Stomach (tissue), 9 donors: ENCODE results near the gene SNRK. TPM values are rescaled to one million over a fixed set of nuclear protein-coding genes. Genes with fewer than 3 reads are reported as not detected.
A peak's percentile ranks its signal among the peaks of the same experiment; 100 is the strongest.

ENCODE experiments used
- DNase-seq, 2 donors: peaks; one replicate each; pipeline versions ENCODE4 v3.0.0 to v3.0.0-alpha.2; 2013 to 2019
- H3K27ac ChIP-seq, 5 donors: fragments of 200-600 bp in 4 of 5; sonication (generic) in 4 of 5; one replicate each; pipeline ENCODE4 v1.5.1; 2013 to 2019; ENCODE audit warnings: mild to moderate bottlenecking in 1 of 5, moderate library complexity in 1 of 5
- H3K27me3 ChIP-seq, 3 donors: fragments of 200-600 bp; sonication (generic); one replicate each; pipeline ENCODE4 v1.5.1; 2017 to 2019; ENCODE audit warnings: mixed run types in 1 of 3
- H3K36me3 ChIP-seq, 4 donors: fragments of 200-600 bp; sonication (generic); 1 replicate in 3 of 4; 2 replicates in 1 of 4; pipeline ENCODE4 v1.5.1; 2016 to 2019
- H3K4me1 ChIP-seq, 4 donors: fragments of 200-600 bp; sonication (generic); one replicate each; pipeline ENCODE4 v1.5.1; 2016 to 2019
- H3K4me3 ChIP-seq, 4 donors: fragments of 200-600 bp; sonication (generic) in 3 of 4; one replicate each; pipeline ENCODE4 v1.5.1; 2016 to 2019; ENCODE audit warnings: mild to moderate bottlenecking in 1 of 4
- H3K9me3 ChIP-seq, 4 donors: fragments of 200-600 bp; sonication (generic); one replicate each; pipeline ENCODE4 v1.5.1; 2016 to 2019
- CTCF ChIP-seq, 7 experiments: fragments of 450-650 bp in 4 of 7; fragments of 200-600 bp in 3 of 7; sonication (generic) in 3 of 7; IDR thresholded peaks; one replicate each; pipeline ENCODE4 v1.5.1; 2016 to 2019; ENCODE audit warnings: antibody characterized with exemption in 7 of 7, control low read depth in 2 of 7, mild to moderate bottlenecking in 1 of 7
- EP300 ChIP-seq: sonication (generic); formaldehyde crosslinking; IDR thresholded peaks from one replicate; pipeline ENCODE4 v1.6.1; 2017; ENCODE audit warnings: antibody characterized with exemption
- POLR2A ChIP-seq, 4 donors: fragments of 450-650 bp; IDR thresholded peaks; one replicate each; pipeline ENCODE4 v1.6.1; 2016; ENCODE audit warnings: antibody characterized with exemption in 4 of 4, control low read depth in 2 of 4, mild to moderate bottlenecking in 1 of 4, moderate library complexity in 1 of 4
- POLR2AphosphoS5 ChIP-seq, 3 donors: sonication (generic); formaldehyde crosslinking; IDR thresholded peaks; one replicate each; pipeline ENCODE4 v1.6.1; 2016; ENCODE audit warnings: antibody characterized with exemption in 3 of 3
- WGBS, 5 donors: extraction: QIAGEN DNeasy Blood & Tissue Kit in 3 of 5; methylation state at CpG; one replicate each; pipeline versions ENCODE4 v1.1.5 to v1.1.7; 2013 to 2018; 5-methylcytosine and 5-hydroxymethylcytosine counted together
- intact Hi-C: fragments of 100-400 bp; cut with DNase I; formaldehyde crosslinking; loops from one replicate; pipeline ENCODE4 v1.15.1; 2023; ENCODE audit warnings: low total_unique reads
- polyA plus RNA-seq, 3 donors: library from polyadenylated mRNA; stranded (reverse); fragments of 200-250 nt; gene quantifications; one replicate each; pipeline ENCODE4 v1.2.3, GENCODE V29; 2013
- total RNA-seq, 5 donors: library from RNA; depleted of rRNA; stranded (reverse); fragments of >200 nt; gene quantifications; one replicate each; pipeline versions ENCODE4 v1.1.0 to v1.2.3, GENCODE V29; 2014 to 2016
- donor health status: healthy with polysubstance abuse.
- donor health status: Bipolar disorder and iron deficiency.
- donor health status: healthy.

Gene SNRK
- total and polyA plus RNA-seq, 8 donors = 8.2 to 183 (median 36.0) TPM

- H3K27me3 ChIP-seq = no peaks in the 10 kb centered on the region
- peaks cover 0 to 13% (median 5%) of the 10 kb centered on the region in 4 donors for H3K4me1 ChIP-seq
- 52 to 61% (median 56%) methylated on average over 2 of the region's 2 CpGs for WGBS, 5 donors
- DNase-seq = no peak
- no peaks in the 10 kb centered on the region for H3K9me3 ChIP-seq
- intact Hi-C loops = no loop called here
- H3K27ac ChIP-seq = no peak overlapping the region
- TF ChIP-seq POLR2AphosphoS5 (IDR thresholded peaks at IDR 0.05) (no peak), POLR2A (IDR thresholded peaks at IDR 0.05) (no peak), CTCF (IDR thresholded peaks at IDR 0.05) (no peak), EP300 (no peak)
- H3K36me3 ChIP-seq = no peaks in the 10 kb centered on the region
- H3K4me3 ChIP-seq = no peak overlapping the region
Observed at GRCh38 chr3:43248185-43248583, 38.2 kb upstream of the SNRK start.

- intact Hi-C loops = no loop called here
- WGBS, 5 donors = 84 to 90% (median 88%) methylated on average over 2 of the region's 2 CpGs
Observed at GRCh38 chr3:43248973-43249372, 37.4 kb upstream of the SNRK start.

GRCh38 chr3:43249405-43249804, 36.9 kb upstream of the SNRK start:
- no peak for TF ChIP-seq POLR2A (IDR thresholded peaks at IDR 0.05)
- TF ChIP-seq EP300 = no peak
- no peak for TF ChIP-seq POLR2AphosphoS5 (IDR thresholded peaks at IDR 0.05)
- TF ChIP-seq CTCF (IDR thresholded peaks at IDR 0.05) = no peak

More at GRCh38 chr3:43248973-43249372, 37.4 kb upstream of the SNRK start:
- Histone ChIP-seq H3K27me3 (no peaks in the 10 kb centered on the region), H3K4me3 (no peak overlapping the region), H3K4me1 (peaks cover 0 to 17% (median 5%) of the 10 kb centered on the region in 4 donors), H3K36me3 (no peaks in the 10 kb centered on the region), H3K9me3 (no peaks in the 10 kb centered on the region), H3K27ac (no peak overlapping the region)
- TF ChIP-seq POLR2A (IDR thresholded peaks at IDR 0.05) (no peak), CTCF (IDR thresholded peaks at IDR 0.05) (no peak), POLR2AphosphoS5 (IDR thresholded peaks at IDR 0.05) (no peak), EP300 (no peak)
- DNase-seq = no peak

DNA sequence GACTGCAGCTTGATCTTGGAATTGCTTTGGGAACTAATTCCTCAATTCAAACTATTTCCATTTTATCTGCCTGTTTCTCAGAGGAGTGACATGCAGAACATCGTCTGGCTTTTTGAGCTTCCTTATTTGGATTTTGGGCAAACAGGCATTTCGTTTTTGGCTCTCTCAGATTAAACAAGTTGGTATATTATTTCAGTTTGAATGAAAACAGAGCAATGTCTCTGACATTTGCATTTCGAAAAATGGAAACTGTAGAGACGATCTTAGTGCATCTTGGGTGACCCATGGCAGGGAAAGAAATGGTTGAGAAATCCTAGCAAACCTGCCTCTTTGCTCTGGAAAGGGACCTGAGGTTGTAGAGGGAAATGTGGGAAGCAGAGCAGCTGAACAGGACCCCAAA, 33.0 kb upstream of the SNRK start:
- 59 to 81% (median 72%) methylated on average over 4 of the region's 4 CpGs for WGBS, 5 donors
- no peaks in the 10 kb centered on the region for H3K36me3 ChIP-seq
- intact Hi-C loops = no loop called here
- no peak for DNase-seq
- H3K4me1 ChIP-seq = peaks cover 0 to 4% (median 0%) of the 10 kb centered on the region in 4 donors
- no peaks in the 10 kb centered on the region for H3K9me3 ChIP-seq
- no peak overlapping the region for H3K4me3 ChIP-seq
- H3K27ac ChIP-seq = peak overlapping the region in 1 of 5 donors; percentile 2
- H3K27me3 ChIP-seq = no peaks in the 10 kb centered on the region
- no peak for TF ChIP-seq CTCF (IDR thresholded peaks at IDR 0.05)
- no peak for TF ChIP-seq POLR2A (IDR thresholded peaks at IDR 0.05)
- TF ChIP-seq POLR2AphosphoS5 (IDR thresholded peaks at IDR 0.05) = no peak
- TF ChIP-seq EP300 = no peak

More at GRCh38 chr3:43249405-43249804, 36.9 kb upstream of the SNRK start:
- H3K9me3 ChIP-seq = no peaks in the 10 kb centered on the region
- no peak overlapping the region for H3K4me3 ChIP-seq
- intact Hi-C loops = no loop called here
- peaks cover 0 to 17% (median 5%) of the 10 kb centered on the region in 4 donors for H3K4me1 ChIP-seq
- no peaks in the 10 kb centered on the region for H3K27me3 ChIP-seq
- no peaks in the 10 kb centered on the region for H3K36me3 ChIP-seq
- no peak overlapping the region for H3K27ac ChIP-seq
- no peak for DNase-seq
